Activated CD8-positive, alpha-beta T cell treated with anti-CD3 and anti-CD28 coated beads, Interleukin-2, amount 10 ng/mL, durations not matched to agents 7 days and 5 days (primary cell): ENCODE measurements around the gene PCDHGB4. TPM values are rescaled to one million over a fixed set of nuclear protein-coding genes. Genes with fewer than 3 reads are reported as not detected.
"Not testable (repeated sequence)": the region's sequence is repeated elsewhere in the genome, so short reads cannot be mapped to it uniquely, and the experiment has no call there.

Experiments used
- ATAC-seq: fragments of 150-1000 bp; cut with Tn5 transposase; one replicate; pipeline ENCODE4 v1.10.0; 2021; ENCODE audit warnings: moderate library complexity
- CTCF ChIA-PET: fragments of 350-600 bp; sonication (Branson Sonifier 250); formaldehyde crosslinking; loops from one replicate; lab custom pipeline; 2021; ENCODE audit warnings: antibody characterized with exemption; lab: Charles Lee
- POLR2A ChIA-PET: fragments of 350-600 bp; sonication (Branson Sonifier 250); formaldehyde crosslinking; loops from one replicate; lab custom pipeline; 2021; ENCODE audit warnings: antibody characterized with exemption; lab: Charles Lee
- DNase-seq: peaks from one replicate; pipeline ENCODE4 v3.0.0-alpha.2; 2020
- H3K27ac Mint-ChIP-seq: one replicate; pipeline ENCODE4 v1.8.0; 2021; ENCODE audit warnings: mild to moderate bottlenecking, mixed read lengths
- H3K27me3 Mint-ChIP-seq: one replicate; pipeline ENCODE4 v1.8.0; 2021; ENCODE audit warnings: low read depth, mixed read lengths
- H3K36me3 Mint-ChIP-seq: one replicate; pipeline ENCODE4 v1.8.0; 2021; ENCODE audit warnings: low read depth, mixed read lengths
- H3K4me1 Mint-ChIP-seq: one replicate; pipeline ENCODE4 v1.8.0; 2021; ENCODE audit warnings: low read depth, mixed read lengths
- H3K4me3 Mint-ChIP-seq: one replicate; pipeline ENCODE4 v1.8.0; 2021; ENCODE audit warnings: mild to moderate bottlenecking, mixed read lengths
- H3K9me3 Mint-ChIP-seq: one replicate; pipeline ENCODE4 v1.8.0; 2022; ENCODE audit warnings: mixed read lengths; ENCODE audit not compliant: insufficient read depth
- total RNA-seq, 2 experiments: library from RNA; stranded (reverse); gene quantifications; one replicate each; pipeline ENCODE4 v1.2.3, GENCODE V29; 2021

The PCDHGB4 gene
- total RNA-seq, 2 experiments from 2014 or later = not detected

DNA sequence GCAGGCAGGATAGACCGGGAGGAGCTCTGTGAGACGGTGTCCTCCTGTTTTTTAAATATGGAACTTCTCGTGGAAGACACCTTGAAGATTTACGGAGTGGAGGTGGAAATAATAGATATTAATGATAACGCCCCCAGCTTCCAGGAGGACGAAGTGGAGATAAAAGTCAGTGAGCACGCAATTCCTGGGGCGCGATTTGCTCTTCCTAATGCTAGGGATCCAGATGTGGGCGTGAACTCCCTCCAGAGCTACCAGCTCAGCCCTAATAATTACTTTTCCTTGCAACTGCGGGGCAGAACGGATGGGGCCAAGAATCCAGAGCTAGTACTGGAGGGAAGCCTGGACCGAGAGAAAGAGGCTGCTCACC, 34.0 kb downstream of the PCDHGB4 start:
- peaks cover 11% of the 10 kb centered on the region for H3K4me1 Mint-ChIP-seq
- ChIA-PET CTCF (interaction anchor here (0.7 to 3.2 kb wide), 25 partner anchors 9 to 1376 kb away, joined by 3 to 28 read pairs (median 5); partner anchors contain the start of genes PCDHB10, PCDHB14, PCDHB15 and PCDHGA10), POLR2A (no interaction called here)
- peaks cover 29% of the 10 kb centered on the region for H3K36me3 Mint-ChIP-seq
- peak overlapping the region; percentile 69 for H3K4me3 Mint-ChIP-seq
- peaks cover 24% of the 10 kb centered on the region for H3K9me3 Mint-ChIP-seq
- H3K27ac Mint-ChIP-seq = no peak overlapping the region
- H3K27me3 Mint-ChIP-seq = peaks cover 58% of the 10 kb centered on the region
- ATAC-seq (no peak), DNase-seq (no peak)

DNA sequence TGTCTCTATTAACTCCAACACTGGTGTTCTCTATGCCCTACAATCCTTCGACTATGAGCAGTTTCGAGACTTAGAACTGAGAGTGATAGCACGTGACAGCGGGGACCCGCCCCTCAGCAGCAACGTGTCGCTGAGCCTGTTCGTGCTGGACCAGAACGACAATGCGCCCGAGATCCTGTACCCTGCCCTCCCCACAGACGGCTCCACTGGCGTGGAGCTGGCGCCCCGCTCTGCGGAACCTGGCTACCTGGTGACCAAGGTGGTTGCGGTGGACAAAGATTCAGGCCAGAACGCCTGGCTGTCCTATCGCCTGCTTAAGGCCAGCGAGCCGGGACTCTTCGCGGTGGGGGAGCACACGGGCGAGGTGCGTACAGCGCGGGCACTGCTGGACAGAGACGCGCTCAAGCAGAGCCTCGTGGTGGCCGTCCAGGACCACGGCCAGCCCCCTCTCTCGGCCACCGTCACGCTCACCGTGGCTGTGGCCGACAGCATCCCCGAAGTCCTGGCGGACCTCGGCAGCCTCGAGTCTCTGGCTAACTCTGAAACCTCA, 35.3 kb downstream of the PCDHGB4 start:
- H3K4me1 Mint-ChIP-seq = peaks cover 8% of the 10 kb centered on the region

DNA sequence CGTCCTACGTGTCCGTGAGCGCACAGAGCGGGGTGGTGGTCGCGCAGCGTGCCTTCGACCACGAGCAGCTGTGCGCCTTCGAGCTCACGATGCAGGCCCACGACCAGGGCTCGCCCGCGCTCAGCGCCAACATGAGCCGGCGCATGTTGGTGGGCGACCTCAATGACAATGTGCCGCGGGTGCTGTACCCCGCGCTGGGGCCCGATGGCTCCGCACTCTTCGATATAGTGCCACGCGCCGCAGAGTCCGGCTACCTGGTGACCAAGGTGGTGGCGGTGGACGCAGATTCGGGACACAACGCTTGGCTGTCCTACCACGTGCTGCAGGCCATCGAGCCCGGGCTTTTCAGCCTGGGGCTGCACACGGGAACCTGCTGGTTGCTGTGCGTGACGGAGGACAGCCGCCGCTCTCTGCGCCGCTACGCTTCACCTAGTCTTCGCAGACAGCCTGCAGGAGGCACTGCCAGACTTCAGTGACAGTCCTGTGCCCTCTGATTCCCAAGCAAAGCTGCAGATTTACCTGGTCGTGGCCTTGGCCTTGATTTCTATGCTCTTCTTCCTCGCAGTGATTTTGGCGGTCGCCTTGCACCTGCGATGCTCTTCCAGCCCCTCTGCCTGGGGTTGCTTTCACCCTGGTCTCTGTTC, 40.4 kb downstream of the PCDHGB4 start:
- CTCF ChIA-PET = interaction anchor here (0.8 to 1.5 kb wide), 3 partner anchors 85 to 136 kb away, joined by 3 to 4 read pairs (median 3); no protein-coding TSS in a partner anchor
- H3K27ac Mint-ChIP-seq = no peak overlapping the region
- no peak for DNase-seq

More for the DNA sequence above, 35.3 kb downstream of the PCDHGB4 start:
- ATAC-seq (no peak), DNase-seq (no peak)
- no peak overlapping the region for H3K4me3 Mint-ChIP-seq
- H3K27ac Mint-ChIP-seq = no peak overlapping the region
- CTCF ChIA-PET = interaction anchor here (1.3 to 3.2 kb wide), 4 partner anchors 7 to 141 kb away, joined by 3 to 26 read pairs (median 20); partner anchors contain the start of genes PCDHGA10 and PCDHGA12
- H3K9me3 Mint-ChIP-seq = peaks cover 23% of the 10 kb centered on the region
- POLR2A ChIA-PET = no interaction called here
- peaks cover 60% of the 10 kb centered on the region for H3K27me3 Mint-ChIP-seq
- peaks cover 28% of the 10 kb centered on the region for H3K36me3 Mint-ChIP-seq

DNA sequence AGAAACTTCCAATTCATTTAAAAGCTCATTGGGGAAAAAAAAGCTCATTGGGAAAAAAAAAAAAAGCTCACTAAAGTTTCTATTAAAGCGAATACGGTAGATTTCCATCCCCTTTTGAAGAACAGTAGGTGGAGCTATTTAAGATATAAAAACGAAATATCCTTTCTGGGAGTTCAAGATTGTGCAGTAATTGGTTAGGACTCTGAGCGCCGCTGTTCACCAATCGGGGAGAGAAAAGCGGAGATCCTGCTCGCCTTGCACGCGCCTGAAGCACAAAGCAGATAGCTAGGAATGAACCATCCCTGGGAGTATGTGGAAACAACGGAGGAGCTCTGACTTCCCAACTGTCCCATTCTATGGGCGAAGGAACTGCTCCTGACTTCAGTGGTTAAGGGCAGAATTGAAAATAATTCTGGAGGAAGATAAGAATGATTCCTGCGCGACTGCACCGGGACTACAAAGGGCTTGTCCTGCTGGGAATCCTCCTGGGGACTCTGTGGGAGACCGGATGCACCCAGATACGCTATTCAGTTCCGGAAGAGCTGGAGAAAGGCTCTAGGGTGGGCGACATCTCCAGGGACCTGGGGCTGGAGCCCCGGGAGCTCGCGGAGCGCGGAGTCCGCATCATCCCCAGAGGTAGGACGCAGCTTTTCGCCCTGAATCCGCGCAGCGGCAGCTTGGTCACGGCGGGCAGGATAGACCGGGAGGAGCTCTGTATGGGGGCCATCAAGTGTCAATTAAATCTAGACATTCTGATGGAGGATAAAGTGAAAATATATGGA, 43.0 kb downstream of the PCDHGB4 start, which contains the start of gene PCDHGA12:
Gene PCDHGA12, plus strand, starts transcription at position 176 of the 782 bp plus-strand sequence. Its CDS starts 253 bp downstream, at position 429.
- POLR2A ChIA-PET = interaction anchor here (0.7 kb wide), 1 partner anchor 83 kb away, joined by 4 read pairs; no protein-coding TSS in a partner anchor
- peaks cover 40% of the 10 kb centered on the region for H3K27me3 Mint-ChIP-seq
- ATAC-seq = no peak
- peaks cover 18% of the 10 kb centered on the region for H3K4me1 Mint-ChIP-seq
- H3K4me3 Mint-ChIP-seq = peak within 1 kb of the TSS; percentile 63
- peak; percentile 45 for DNase-seq
- CTCF ChIA-PET = interaction anchor here (0.7 to 3.0 kb wide), 33 partner anchors 9 to 137 kb away, joined by 3 to 26 read pairs (median 5); partner anchors contain the start of genes PCDHGA10, PCDHGA11, PCDHGA3 and PCDHGA8
- H3K27ac Mint-ChIP-seq = peak within 1 kb of the TSS; percentile 62
- peaks cover 21% of the 10 kb centered on the region for H3K36me3 Mint-ChIP-seq
- H3K9me3 Mint-ChIP-seq = peaks cover 33% of the 10 kb centered on the region

More for the DNA sequence above, 40.4 kb downstream of the PCDHGB4 start:
- H3K4me1 Mint-ChIP-seq = peaks cover 18% of the 10 kb centered on the region
- peaks cover 51% of the 10 kb centered on the region for H3K27me3 Mint-ChIP-seq
- POLR2A ChIA-PET = no interaction called here
- no peak overlapping the region for H3K4me3 Mint-ChIP-seq
- peaks cover 20% of the 10 kb centered on the region for H3K36me3 Mint-ChIP-seq
- H3K9me3 Mint-ChIP-seq = peaks cover 29% of the 10 kb centered on the region
- no peak for ATAC-seq

DNA sequence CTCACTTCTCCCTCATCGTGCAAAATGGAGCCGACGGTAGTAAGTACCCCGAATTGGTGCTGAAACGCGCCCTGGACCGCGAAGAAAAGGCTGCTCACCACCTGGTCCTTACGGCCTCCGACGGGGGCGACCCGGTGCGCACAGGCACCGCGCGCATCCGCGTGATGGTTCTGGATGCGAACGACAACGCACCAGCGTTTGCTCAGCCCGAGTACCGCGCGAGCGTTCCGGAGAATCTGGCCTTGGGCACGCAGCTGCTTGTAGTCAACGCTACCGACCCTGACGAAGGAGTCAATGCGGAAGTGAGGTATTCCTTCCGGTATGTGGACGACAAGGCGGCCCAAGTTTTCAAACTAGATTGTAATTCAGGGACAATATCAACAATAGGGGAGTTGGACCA, 43.8 kb downstream of the PCDHGB4 start:
- Mint-ChIP-seq H3K27ac (no peak overlapping the region), H3K36me3 (peaks cover 21% of the 10 kb centered on the region), H3K27me3 (peaks cover 40% of the 10 kb centered on the region), H3K4me1 (peaks cover 18% of the 10 kb centered on the region), H3K4me3 (peak overlapping the region; percentile 63), H3K9me3 (peaks cover 33% of the 10 kb centered on the region)
- CTCF ChIA-PET = interaction anchor here (0.8 to 3.0 kb wide), 20 partner anchors 9 to 133 kb away, joined by 3 to 26 read pairs (median 8); partner anchors contain the start of genes PCDHGA11, PCDHGA8 and PCDHGB5
- POLR2A ChIA-PET = no interaction called here
- ATAC-seq (no peak), DNase-seq (no peak)

DNA sequence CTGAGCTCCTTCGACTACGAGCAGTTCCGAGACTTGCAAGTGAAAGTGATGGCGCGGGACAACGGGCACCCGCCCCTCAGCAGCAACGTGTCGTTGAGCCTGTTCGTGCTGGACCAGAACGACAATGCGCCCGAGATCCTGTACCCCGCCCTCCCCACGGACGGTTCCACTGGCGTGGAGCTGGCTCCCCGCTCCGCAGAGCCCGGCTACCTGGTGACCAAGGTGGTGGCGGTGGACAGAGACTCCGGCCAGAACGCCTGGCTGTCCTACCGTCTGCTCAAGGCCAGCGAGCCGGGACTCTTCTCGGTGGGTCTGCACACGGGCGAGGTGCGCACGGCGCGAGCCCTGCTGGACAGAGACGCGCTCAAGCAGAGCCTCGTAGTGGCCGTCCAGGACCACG, 44.8 kb downstream of the PCDHGB4 start:
- POLR2A ChIA-PET, CTCF ChIA-PET, DNase-seq, H3K27ac Mint-ChIP-seq, ATAC-seq: not testable (repeated sequence)
- H3K36me3 Mint-ChIP-seq = peaks cover 21% of the 10 kb centered on the region
- peaks cover 18% of the 10 kb centered on the region for H3K4me1 Mint-ChIP-seq
- peaks cover 33% of the 10 kb centered on the region for H3K27me3 Mint-ChIP-seq
- peak overlapping the region; percentile 63 for H3K4me3 Mint-ChIP-seq
- peaks cover 33% of the 10 kb centered on the region for H3K9me3 Mint-ChIP-seq

DNA sequence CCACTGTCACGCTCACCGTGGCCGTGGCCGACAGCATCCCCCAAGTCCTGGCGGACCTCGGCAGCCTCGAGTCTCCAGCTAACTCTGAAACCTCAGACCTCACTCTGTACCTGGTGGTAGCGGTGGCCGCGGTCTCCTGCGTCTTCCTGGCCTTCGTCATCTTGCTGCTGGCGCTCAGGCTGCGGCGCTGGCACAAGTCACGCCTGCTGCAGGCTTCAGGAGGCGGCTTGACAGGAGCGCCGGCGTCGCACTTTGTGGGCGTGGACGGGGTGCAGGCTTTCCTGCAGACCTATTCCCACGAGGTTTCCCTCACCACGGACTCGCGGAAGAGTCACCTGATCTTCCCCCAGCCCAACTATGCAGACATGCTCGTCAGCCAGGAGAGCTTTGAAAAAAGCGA, 45.2 kb downstream of the PCDHGB4 start:
- POLR2A ChIA-PET, CTCF ChIA-PET: not testable (repeated sequence)

DNA sequence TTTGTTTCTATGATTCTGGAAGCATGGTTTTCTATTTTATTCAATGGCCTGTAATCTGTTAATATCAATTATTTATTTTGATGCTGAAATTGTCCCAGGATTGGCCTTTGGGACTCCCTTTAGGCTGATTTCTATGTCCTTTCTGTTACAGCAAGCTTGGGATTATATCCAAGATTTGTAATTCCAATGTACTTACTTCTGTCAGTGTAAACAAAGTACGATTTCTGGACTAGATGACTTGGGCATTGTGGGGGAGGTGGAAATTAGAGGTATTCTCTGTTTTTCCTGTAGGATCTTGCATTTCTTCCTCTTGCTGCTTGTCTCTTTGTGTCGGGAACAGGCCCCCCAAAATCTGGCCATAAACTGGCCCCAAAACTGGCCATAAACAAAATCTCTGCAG, 46.5 kb downstream of the PCDHGB4 start:
- peaks cover 28% of the 10 kb centered on the region for H3K9me3 Mint-ChIP-seq
- peaks cover 29% of the 10 kb centered on the region for H3K27me3 Mint-ChIP-seq
- H3K36me3 Mint-ChIP-seq = peaks cover 18% of the 10 kb centered on the region
- ATAC-seq (no peak), DNase-seq (no peak)
- ChIA-PET CTCF (no interaction called here), POLR2A (no interaction called here)
- H3K4me3 Mint-ChIP-seq = no peak overlapping the region
- no peak overlapping the region for H3K27ac Mint-ChIP-seq
- peaks cover 18% of the 10 kb centered on the region for H3K4me1 Mint-ChIP-seq

More for the DNA sequence above, 45.2 kb downstream of the PCDHGB4 start:
- peaks cover 33% of the 10 kb centered on the region for H3K27me3 Mint-ChIP-seq
- DNase-seq, H3K27ac Mint-ChIP-seq, ATAC-seq, H3K4me3 Mint-ChIP-seq: not testable (repeated sequence)
- peaks cover 33% of the 10 kb centered on the region for H3K9me3 Mint-ChIP-seq
- H3K4me1 Mint-ChIP-seq = peaks cover 18% of the 10 kb centered on the region
- H3K36me3 Mint-ChIP-seq = peaks cover 21% of the 10 kb centered on the region

DNA sequence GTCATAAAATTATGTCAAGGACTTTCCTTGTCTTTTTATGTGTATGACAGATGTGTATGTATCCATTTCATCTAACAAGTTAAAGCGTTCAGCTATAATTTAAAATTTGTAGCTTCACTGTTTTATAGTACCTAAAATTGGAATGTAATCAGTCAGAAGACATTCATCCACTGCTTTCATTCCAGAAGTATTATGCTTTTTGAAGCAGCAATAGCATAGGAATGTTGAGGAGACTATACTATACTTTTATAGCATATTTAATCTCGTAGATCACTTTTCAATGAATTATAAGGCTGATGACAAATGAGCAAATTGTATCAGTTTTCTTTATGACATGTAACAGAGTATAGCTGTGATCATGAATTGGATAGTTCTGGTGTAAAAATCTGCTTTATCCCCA, 49.7 kb downstream of the PCDHGB4 start:
- H3K27ac Mint-ChIP-seq = no peak overlapping the region
- DNase-seq (no peak), ATAC-seq (no peak)
- peaks cover 7% of the 10 kb centered on the region for H3K9me3 Mint-ChIP-seq
- ChIA-PET POLR2A (no interaction called here), CTCF (interaction anchor here (1.7 kb wide), 1 partner anchor 24 kb away, joined by 5 read pairs; the partner anchor contains the start of gene PCDHGA10)
- H3K36me3 Mint-ChIP-seq = peaks cover 2% of the 10 kb centered on the region
- peaks cover 2% of the 10 kb centered on the region for H3K4me1 Mint-ChIP-seq
- H3K27me3 Mint-ChIP-seq = peaks cover 10% of the 10 kb centered on the region
- no peak overlapping the region for H3K4me3 Mint-ChIP-seq

DNA sequence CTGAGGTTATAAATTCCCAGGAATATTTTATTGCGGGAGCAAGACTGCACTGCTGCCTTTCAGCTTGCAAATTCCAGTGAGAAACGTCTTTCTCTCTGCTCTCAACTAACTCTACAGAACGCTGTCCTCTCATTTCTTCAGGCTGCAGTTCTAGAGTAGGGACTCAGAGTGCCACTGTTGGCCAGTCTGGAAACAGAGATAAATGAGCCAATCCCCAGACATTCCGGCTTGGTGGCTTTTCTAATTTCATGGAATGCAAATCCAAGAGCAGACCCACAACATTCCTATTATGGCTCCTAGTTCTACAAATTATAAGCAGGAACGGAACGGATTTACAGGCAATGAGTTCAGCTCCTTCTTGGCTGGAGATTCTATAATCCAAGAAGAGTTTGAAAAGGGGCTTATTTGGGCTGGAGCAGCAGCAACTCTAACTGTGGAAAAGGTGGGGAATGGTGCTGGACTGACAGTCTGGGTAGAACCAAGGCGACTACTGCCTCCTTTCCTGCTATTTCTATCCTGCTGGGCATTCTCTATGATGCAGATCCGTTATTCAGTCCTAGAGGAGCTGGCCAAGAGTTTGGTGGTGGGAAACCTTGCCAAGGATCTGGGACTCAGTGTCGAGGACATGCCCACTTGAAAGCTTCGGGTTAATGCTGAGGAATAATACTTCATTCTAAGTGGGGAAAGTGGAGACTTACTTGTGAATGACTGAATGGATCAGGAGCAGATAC, 52.1 kb downstream of the PCDHGB4 start:
- ATAC-seq (no peak), DNase-seq (no peak)
- H3K9me3 Mint-ChIP-seq = no peaks in the 10 kb centered on the region
- no peak overlapping the region for H3K4me3 Mint-ChIP-seq
- H3K36me3 Mint-ChIP-seq = no peaks in the 10 kb centered on the region
- H3K27me3 Mint-ChIP-seq = no peaks in the 10 kb centered on the region
- POLR2A ChIA-PET = no interaction called here
- no peaks in the 10 kb centered on the region for H3K4me1 Mint-ChIP-seq
- no peak overlapping the region for H3K27ac Mint-ChIP-seq
- CTCF ChIA-PET = no interaction called here
